GM18502 (cell line): Measurements from ENCODE around the gene ARHGDIB.

Experiments used
- ATAC-seq: cut with Tn5 transposase; IDR thresholded peaks from one replicate; pipeline ENCODE4 v1.9.1; 2021; ENCODE audit warnings: mild to moderate bottlenecking; ENCODE audit not compliant: unreplicated experiment, poor library complexity

The ARHGDIB gene

GRCh38 chr12:14904854-14905253, 56.5 kb downstream of the ARHGDIB start:
- no peak for ATAC-seq

- ATAC-seq, result no peak
Measured at GRCh38 chr12:14903386-14904098, 57.9 kb downstream of the ARHGDIB start.

GRCh38 chr12:14902465-14902864, 58.9 kb downstream of the ARHGDIB start:
- ATAC-seq, result no peak

GRCh38 chr12:14901228-14901562, 60.2 kb downstream of the ARHGDIB start:
- no peak for ATAC-seq

GRCh38 chr12:14900521-14901227, 60.7 kb downstream of the ARHGDIB start:
- no peak for ATAC-seq

- ATAC-seq, result no peak
Measured at GRCh38 chr12:14896521-14897169, 64.8 kb downstream of the ARHGDIB start.

- no peak for ATAC-seq
Measured at GRCh38 chr12:14893506-14894250, 67.7 kb downstream of the ARHGDIB start.

- ATAC-seq, result no peak
Measured at GRCh38 chr12:14892726-14893505, 68.5 kb downstream of the ARHGDIB start.
